G401 (cell line): ENCODE results near the gene UBE2G2. TPM values are rescaled to one million over a fixed set of nuclear protein-coding genes. Genes with fewer than 3 reads are reported as not detected.

ENCODE experiments used
- DNase-seq: peaks from one replicate; pipeline ENCODE4 v3.0.0-alpha.2; 2015; ENCODE audit warnings: low spot score
- in situ Hi-C: cut with HindIII; loops from 2 replicates; pipeline ENCODE4 v1.10.0; 2016; ENCODE audit warnings: low sequenced_read_pairs, mixed read lengths
- total RNA-seq: library from RNA; depleted of rRNA; stranded (reverse); fragments of >200 nt; shearing (Covaris generic); gene quantifications from 2 replicates; pipeline ENCODE4 v1.2.3, GENCODE V29; 2014

UBE2G2 gene
- total RNA-seq, 1 experiment from 2014 or later, result 55.2 TPM

DNA sequence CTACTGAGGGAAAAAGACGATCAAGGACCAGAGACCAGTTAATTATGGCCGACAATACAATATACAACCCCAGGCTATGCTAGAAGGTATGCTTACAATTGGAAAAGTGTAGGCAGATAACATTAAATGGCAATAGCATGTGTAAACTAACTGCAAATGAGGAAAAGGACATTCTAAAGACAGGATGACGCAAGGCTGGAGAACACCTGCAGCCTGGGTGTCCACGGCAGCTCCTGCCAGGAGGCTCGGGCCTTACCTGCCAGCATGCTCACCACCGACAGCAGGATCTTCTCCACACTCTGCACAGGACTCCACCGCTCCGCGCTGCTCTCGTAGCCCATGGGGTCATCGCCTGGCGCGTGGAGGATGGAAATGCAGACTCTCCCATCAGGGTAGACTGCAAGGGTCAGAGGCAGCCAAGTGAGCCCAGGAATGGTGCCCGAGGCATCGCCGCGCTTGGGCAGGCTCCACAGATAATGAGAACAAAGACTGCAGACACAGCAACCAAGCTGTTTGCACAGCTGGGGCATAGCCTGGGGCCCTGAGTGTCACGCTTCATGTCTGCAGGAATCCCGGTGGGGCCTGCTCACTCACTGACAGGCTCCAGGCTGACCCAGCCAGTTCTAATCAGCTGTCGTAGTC is 28.2 kb downstream of the UBE2G2 start:
- in situ Hi-C loops, result no loop called here
- no peak for DNase-seq

DNA sequence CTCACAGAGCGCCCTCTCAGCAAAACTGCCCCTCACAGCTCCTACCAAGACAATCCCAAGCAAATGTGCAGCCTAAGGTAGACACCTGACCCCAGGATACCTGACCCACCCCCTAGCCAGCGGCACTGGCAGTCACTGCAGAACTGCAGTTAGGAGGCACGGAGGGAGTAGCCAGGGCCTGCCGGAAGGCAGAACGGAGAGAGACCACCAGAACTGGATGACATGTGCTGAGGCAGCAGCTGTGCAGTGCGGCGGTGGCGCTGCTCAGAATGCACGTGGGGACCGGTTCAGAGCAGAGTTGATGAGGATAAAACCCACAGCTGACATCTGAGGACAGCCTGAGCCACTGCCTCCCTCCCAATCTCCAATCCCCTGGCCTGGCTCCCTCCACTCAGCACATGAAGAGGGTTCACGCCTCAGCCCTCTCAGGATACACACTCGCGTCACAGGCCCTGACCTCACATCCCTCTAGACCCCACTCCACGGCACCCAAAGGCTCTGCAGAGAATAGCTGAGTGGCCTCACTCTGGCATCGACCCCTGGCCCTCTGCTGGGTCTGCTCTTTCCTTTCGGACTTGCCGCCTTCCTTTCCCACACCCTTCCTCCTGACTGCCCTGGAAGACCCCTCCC is 29.6 kb downstream of the UBE2G2 start:
- in situ Hi-C loops, result no loop called here
- DNase-seq, result no peak

DNA sequence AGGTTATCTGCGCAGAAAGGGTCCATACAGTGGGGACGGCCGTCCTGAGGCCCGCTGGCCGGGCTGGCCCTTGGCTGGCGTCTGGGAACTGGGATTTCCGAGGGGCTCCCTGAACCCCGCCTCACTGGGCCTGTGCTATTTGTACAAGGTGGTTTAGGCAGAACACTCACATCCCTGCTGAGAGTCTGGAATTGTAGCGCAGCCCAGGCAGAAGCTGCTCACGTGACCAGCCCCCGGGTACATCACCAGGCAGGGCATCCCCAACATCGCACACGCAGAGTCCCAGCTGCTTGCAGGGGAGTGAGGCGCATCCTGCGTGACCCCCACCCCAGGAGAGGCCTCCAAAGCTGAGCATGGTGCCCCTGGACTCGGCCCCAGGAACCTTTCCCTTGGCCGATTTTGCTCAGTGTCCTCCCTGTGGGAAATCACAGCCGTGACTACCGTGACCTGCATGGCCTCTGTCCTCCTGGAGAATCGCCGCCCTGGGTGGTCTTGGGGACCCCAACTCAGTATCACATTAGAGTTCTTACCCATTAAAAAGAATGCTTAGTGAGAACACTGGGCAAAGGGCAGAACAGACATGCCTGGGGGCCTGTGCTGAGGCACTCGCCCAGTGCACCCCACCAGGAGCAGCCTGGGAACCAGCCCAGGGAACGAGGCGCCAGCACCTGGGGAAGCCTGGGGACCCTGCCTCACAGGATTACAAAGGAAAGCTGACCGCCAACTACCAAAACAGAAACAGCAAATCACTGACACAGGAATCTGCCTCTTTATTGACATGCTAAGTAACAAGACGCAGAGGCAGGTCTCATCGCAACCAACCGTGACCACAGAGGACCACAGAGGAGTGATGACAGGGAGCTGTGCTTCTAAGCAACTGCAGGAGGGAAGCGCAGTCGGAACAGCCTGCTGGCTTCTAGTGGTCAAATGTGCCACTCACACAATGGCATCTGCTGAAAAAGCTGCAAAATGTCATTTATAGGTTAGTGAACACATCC is 33.5 kb downstream of the UBE2G2 start:
- peak; percentile 69 for DNase-seq

DNA sequence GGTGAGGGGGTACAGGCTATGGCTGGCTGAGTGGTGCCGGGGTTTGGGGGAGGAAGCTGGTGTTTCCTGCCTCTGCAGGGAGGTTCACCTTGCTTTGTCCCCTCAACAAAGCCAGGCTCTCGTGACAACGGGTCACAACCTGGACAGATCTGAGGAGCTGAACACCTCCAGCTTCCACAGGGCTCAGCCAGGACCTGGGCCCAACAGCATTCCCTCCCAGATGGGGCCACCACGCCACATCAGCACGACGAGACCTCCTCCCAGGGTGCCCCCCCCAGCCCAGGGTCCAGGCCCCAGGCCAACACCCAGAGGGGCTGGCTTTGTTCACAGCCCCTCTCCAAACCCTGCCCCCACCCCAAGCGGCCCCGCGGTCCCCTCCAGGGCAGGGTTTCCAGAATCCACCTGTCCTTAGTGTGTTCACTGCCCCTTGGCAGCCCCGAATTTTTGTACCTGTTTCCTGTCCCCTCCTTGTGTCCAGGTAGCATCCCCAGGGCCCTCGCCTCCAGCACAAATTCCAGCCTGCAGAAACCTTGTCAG is 34.7 kb downstream of the UBE2G2 start:
- no peak for DNase-seq
- in situ Hi-C loops, result no loop called here

More for the DNA sequence above, 33.5 kb downstream of the UBE2G2 start:
- in situ Hi-C loops, result no loop called here

DNA sequence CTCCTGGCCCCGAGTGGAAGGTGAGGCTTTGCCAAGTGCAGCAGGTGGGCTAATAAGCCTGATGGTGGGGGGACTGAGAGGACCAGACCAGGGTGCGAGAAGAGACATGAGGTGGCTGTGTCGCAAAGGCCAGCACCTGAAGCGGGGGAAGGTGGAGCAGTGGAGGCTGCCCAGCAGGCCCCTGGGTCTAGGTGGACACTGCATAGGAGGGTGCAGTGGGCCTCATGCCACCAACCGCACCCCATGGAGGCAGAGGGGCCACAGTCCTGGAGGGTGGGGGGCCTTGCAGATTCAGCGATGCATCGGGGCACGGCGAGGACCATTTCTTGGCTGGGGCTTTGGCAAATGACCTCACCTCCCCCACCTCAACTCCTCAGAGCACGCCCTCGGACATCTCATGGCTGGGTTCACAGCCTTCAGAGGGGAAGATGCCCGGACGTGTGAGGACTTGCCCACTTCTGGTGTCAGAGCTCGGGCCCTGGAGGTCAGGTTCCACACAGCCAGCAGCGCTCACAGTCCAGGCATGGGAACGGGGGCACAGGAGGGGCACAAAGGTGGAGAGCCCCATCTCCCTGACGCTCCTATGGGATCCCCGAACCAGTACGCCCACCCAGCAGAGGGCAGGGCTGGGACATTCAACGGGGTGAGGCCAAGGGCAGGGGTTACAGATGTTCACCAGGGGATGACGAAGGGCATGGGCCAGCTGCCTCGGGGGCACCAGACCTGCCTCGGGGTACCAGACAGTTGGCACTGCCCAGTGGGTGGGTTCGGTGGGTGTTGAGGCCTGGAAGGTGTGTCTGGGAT is 35.4 kb downstream of the UBE2G2 start:
- no peak for DNase-seq

DNA sequence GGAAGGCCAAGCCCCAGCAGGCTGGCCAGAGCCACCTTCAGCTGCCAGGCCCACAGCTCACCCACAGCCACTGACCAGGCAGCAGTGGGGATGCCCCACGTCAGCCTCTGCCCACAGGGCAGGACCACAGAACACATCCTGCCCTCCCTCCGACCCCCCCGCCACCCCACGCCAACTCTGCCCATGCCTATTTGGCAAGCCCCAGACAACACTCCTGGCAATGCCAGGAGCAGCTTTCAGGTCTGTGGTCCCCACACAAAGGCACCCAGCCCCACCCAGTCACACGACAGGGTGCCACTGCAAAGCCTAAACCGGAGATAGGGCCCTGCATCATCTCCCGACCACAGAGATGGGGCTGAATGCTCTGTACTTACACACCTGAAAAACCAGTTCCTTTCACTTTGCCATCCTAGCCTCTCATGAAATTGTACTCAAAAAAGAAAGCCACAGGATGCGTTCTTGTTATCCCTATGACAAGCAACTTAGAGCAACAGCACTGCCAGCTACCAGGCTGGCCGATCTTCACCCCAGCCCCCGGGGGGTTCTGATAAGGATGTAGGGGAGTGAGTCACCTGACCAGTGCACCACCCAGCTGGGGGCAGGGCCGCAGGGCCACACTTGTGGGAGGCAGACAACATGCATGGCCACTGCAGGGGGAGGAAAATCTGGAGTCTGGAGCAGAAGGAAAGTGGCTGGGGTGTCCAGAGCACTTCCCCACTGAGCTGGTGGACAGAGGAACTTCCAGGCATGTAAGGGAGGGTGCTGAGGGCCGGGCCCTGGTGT is 36.2 kb downstream of the UBE2G2 start:
- in situ Hi-C loops, result no loop called here
- DNase-seq, result no peak

More for the DNA sequence above, 35.4 kb downstream of the UBE2G2 start:
- in situ Hi-C loops, result no loop called here

DNA sequence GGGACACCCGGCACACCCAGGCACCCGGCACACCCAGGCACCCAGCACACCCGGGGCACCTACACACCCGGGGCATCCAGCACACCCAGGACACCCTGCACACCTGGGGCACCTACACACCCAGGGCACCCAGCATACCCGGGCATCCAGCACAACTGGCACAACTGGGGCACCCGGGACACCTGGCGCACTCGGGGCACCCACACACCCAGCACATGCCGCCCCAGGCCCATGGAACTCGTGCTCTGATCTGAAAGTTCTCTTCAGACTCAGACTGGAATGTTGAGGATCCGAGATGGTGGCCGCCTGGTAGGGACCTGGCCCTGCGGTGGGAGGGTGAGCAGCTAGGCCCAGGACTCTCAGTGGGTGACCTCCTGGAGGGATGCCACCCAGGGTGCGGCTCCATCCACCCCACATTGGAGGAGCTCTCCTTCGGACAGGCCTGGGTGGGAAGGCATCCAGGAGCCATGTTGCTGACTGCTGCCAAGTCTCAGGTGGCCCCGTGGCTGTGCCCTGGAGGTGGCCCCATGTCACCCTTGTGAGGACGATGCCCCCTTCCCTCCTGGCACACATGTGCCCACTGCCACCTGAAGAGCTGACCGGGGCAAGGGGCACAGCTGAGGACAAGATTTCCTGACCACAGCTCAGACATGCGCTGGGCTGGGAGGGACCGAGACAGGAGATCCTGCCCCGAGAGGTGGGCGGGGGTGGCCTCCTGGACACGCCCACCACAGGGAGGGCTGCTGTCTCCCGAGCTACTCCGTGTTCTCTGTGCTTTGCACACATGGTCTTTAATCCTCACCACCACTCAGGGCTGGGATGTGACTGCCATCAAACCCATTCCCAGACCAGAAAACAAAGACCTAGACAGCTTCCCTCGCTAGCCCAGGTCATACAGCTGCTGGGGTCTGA is 37.0 kb downstream of the UBE2G2 start:
- DNase-seq, result no peak
- in situ Hi-C loops, result no loop called here

DNA sequence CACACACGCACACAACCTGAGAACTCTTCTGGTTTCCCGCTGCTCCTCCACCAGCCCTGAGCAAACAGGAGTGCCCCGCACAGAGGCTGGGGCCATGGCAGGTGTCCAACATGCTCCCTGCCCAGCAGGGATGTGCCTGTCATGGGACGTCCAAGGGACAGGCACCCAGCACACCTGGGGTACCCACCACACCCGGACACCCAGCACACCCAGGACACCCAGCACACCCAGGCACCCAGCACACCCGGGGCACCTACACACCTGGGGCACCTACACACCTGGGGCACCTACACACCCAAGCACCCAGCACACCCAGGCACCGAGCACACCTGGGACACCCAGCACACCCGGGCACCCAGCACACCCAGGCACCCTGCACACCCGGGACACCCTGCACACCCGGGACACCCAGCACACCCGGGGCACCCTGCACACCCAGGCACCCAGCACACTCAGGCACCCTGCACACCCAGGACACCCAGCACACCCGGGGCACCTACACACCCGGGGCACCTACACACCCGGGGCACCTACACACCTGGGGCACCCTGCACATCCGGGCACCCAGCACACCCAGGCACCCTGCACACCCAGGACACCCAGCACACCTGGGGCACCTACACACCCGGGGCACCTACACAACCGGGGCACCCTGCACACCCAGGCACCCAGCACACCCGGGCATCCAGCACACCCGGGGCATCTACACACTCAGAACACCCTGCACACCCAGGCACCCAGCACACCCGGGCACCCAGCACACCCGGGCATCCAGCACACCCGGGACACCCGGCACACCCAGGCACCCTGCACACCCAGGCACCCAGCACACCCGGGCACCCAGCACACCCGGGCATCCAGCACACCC is 37.9 kb downstream of the UBE2G2 start:
- in situ Hi-C loops, result no loop called here
- no peak for DNase-seq

DNA sequence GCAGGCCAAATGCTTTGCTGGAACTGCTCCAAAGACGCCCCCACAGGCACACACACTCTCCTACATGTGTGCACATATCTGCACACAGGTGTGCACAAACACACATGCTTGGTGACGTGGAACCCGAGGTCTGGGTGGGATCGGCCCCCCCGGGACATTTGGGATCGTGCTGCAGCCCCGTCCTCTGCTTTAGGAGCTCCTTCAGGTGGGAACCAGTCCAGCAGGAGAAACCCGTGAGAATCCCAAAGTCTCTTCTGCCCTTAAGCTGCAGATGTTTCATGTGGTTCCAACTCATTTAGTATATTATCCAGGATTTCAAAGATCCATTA is 38.6 kb downstream of the UBE2G2 start:
- no peak for DNase-seq
- in situ Hi-C loops, result no loop called here

DNA sequence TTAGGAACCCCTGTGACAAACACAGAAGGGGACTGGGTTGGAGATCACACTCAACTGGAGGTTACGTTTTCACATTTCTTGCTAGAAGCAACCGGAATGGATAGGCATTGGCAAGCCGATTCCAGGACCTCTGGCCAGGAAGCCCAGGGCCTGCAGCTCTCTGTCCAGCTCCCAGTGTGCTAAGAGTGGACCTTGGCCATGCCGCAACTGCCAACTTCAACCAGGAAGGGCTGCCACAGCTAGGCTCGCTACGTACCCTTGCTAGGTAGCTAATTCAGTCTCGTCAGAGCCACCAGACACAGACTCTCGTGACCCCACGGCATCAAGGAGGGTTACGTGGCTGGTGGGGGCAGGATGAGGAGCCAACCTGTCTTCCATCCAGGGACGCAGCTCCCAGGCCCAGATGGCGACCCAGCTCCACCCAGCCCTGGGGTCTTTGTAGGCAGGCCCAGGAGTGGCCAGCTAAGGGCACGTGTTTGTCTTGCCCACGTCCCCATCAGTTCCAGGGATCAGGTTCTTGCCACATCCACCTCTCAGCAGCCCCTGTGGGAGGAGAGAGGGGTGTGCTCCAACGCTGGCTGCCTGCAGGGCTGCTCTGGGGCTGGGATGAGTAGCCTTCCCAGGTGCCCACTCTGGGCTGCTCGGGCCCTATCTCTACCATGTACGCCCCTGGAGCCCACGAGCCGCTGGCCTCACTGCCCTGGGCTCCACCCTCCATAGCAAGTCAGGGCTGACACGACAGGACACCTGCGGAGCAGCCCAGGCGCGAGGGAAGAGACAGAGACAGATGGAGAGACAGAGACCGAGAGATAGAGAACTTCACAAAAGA is 39.2 kb downstream of the UBE2G2 start:
- in situ Hi-C loops, result no loop called here
- DNase-seq, result no peak

DNA sequence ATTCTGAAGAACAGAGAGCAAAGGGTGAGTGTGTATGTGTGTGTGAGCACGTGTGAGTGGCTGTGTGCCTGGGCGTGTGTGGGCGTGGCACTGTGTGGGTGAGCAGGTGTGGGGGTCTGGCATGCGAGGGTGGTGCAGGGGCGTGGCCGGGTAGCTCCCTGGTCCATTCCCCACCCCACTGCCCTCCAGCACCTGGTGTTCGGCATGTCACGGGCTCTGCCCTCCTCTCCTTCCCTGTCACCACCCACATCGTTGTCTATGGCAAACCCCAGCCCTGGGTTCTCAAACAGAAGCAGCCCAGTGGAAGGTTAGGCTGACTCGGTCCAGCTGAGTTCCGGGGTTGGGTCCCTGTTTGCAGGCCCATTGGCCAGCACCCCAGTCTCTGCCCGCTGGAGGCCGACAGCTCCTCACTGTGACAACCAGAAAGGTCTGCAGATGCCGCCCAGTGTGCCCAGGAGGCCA is 39.8 kb downstream of the UBE2G2 start:
- no peak for DNase-seq
- in situ Hi-C loops, result no loop called here

DNA sequence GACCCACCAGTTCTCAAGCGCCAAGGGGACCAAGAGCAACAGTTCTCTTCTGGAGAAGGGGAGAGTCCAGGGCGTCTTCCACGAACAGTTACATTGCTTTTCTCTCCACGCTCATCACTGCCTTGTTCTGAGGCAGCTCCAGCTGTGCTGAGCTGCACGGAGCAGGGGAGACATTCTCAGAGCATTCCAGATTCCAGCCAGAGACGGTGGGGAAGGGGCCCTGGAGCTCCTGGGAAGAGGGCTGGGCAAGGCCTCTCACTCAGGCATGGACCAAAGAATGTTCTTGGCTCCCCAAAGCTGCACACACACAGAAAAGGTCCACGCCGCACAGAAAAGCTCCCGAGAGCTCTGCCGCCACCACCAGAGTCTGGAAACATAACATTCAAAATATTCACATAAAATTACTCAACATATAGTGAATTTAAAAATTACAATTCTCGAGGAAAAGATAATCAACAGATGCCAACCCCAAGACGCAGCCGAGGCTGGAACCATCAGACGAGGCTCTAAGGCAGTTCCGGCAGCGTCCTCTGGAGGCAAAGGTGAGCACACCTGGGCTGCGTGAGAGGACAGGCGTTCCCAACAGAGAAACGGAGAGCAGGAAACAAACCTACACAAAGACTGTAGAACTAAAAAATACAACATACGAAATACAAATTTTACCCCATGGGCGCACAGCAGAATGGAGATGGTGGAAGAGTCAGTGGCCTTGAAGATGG is 40.5 kb downstream of the UBE2G2 start:
- in situ Hi-C loops, result no loop called here
- no peak for DNase-seq

DNA sequence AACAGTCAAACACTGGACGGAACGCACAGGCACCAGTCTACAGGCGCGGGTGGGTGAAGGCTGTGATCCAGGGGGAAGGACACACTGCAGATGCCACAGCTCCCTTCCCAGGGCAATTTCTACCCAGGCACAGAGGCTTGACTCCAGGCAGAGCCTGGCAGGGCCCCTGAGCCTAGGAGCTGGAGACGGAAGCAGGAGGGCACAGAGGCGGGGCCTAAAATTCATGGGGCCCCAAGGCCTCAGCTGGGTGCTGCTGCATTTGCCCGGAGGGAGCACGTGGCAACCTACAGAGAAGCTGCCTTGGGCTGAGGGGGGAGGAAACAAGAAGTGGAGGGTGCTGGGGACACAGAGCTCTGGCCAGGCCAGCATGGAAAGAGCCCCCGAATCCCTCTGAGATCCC is 41.2 kb downstream of the UBE2G2 start:
- no peak for DNase-seq
- in situ Hi-C loops, result no loop called here

DNA sequence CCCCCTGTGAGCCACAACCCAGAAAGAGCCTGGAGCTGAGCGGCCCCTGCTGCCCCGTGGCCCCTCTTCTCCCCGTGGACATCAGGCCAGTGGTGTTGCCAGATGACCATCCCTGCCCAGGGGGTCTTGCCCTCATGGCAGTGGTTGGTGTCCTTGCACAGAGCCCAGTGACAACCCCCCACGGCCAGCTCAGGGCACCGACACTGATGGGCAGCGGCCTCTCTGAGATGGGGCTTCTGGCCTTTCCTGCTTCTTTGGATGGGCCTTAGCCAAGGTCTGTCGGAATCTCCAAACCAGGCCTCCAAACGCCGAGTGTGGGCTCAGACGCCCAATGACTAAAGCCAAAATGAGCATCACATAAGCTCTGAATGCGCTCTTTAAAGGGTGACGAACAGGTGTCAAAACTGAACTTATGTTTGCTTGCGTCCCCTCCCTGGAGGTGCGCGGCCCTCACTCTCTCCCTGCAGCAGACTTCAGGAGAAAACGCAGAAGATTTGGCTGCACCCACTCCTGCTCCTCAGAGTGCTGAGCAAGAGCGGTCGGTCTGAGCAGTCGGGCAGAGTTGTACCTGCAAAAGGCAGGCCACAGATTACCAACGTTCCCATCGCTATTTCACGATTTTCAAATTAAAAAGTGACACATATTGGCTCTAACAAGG is 41.9 kb downstream of the UBE2G2 start:
- in situ Hi-C loops, result no loop called here
- no peak for DNase-seq
